GM19397 (cell line): ENCODE data around the gene SLPI.

Experiments used
- ATAC-seq: cut with Tn5 transposase; IDR thresholded peaks from one replicate; pipeline ENCODE4 v1.9.1; 2021; ENCODE audit warnings: mild to moderate bottlenecking, moderate library complexity; ENCODE audit not compliant: unreplicated experiment

The SLPI gene

GRCh38 chr20:45254383-45255262 lies at the start of gene SLPI:
Gene SLPI (minus strand): TSS chr20:45254564. CDS start chr20:45254543, 21 bp downstream.
- no peak for ATAC-seq

GRCh38 chr20:45303586-45304463 lies 49.5 kb upstream of the SLPI start:
- ATAC-seq, result no peak

GRCh38 chr20:45301824-45302271 lies 47.5 kb upstream of the SLPI start:
- no peak for ATAC-seq

GRCh38 chr20:45300961-45301360 lies 46.6 kb upstream of the SLPI start:
- ATAC-seq, result no peak

- no peak for ATAC-seq
Observed at GRCh38 chr20:45299786-45300185, 45.4 kb upstream of the SLPI start.

- no peak for ATAC-seq
Observed at GRCh38 chr20:45297786-45298497, 43.6 kb upstream of the SLPI start.

- no peak for ATAC-seq
Observed at GRCh38 chr20:45294659-45295058, 40.3 kb upstream of the SLPI start.

GRCh38 chr20:45294003-45294368 lies 39.6 kb upstream of the SLPI start:
- ATAC-seq, result no peak

GRCh38 chr20:45293041-45294002 lies 39.0 kb upstream of the SLPI start:
- ATAC-seq, result no peak

- ATAC-seq, result no peak
Observed at GRCh38 chr20:45292343-45292742, 38.0 kb upstream of the SLPI start.

GRCh38 chr20:45291526-45291925 lies 37.2 kb upstream of the SLPI start:
- ATAC-seq, result no peak

GRCh38 chr20:45290677-45291355 lies 36.5 kb upstream of the SLPI start:
- no peak for ATAC-seq

- ATAC-seq, result no peak
Observed at GRCh38 chr20:45289942-45290676, 35.7 kb upstream of the SLPI start.

- no peak for ATAC-seq
Observed at GRCh38 chr20:45288860-45289259, 34.5 kb upstream of the SLPI start.

GRCh38 chr20:45288376-45288775 lies 34.0 kb upstream of the SLPI start:
- ATAC-seq, result no peak

GRCh38 chr20:45283551-45284057 lies 29.2 kb upstream of the SLPI start:
- no peak for ATAC-seq

- ATAC-seq, result no peak
Observed at GRCh38 chr20:45282700-45283550, 28.6 kb upstream of the SLPI start.

GRCh38 chr20:45279992-45280391 lies 25.6 kb upstream of the SLPI start:
- no peak for ATAC-seq
